PC-3 (cell line): ENCODE results near the gene SCARB1. TPM values are rescaled to one million over a fixed set of nuclear protein-coding genes. Genes with fewer than 3 reads are reported as not detected.
"Not testable (repeated sequence)": the region's sequence is repeated elsewhere in the genome, so short reads cannot be mapped to it uniquely, and the experiment has no call there.

Experiments
- ATAC-seq: fragments of 200-7000 bp; cut with Tn5 transposase; 2 replicates; pipeline ENCODE4 v1.9.1; 2020; ENCODE audit warnings: mild to moderate bottlenecking, moderate library complexity
- BruUV-seq: library from RNA; stranded (reverse); fragments of 400-500 nt; replicated peaks from 2 replicates; lab custom pipeline; 2021; lab: Mats Ljungman, UMichigan
- CTCF ChIA-PET: fragments of 300-600 bp; sonication (Branson Sonifier 250); formaldehyde crosslinking; loops from one replicate; lab custom pipeline; 2022; ENCODE audit warnings: antibody characterized with exemption; lab: Charles Lee
- POLR2A ChIA-PET: fragments of 300-600 bp; sonication (Branson Sonifier 250); formaldehyde crosslinking; loops from one replicate; lab custom pipeline; 2022; ENCODE audit warnings: antibody characterized with exemption; ENCODE audit not compliant: unreplicated experiment; lab: Charles Lee
- DNase-seq: peaks from one replicate; pipeline ENCODE4 v3.0.0-alpha.2; 2015
- H2AFZ ChIP-seq: fragments of 300-600 bp; sonication (generic); 2 replicates; pipeline ENCODE4 v1.6.0; 2016; ENCODE audit warnings: antibody characterized with exemption, low read length
- H3F3A ChIP-seq: fragments of 300-600 bp; sonication (generic); one replicate; pipeline ENCODE4 v1.6.0; 2017; ENCODE audit warnings: antibody characterized with exemption, low read length, control low read depth, mild to moderate bottlenecking; ENCODE audit not compliant: unreplicated experiment
- H3K27ac ChIP-seq: fragments of 300-600 bp; sonication (generic); 2 replicates; pipeline ENCODE4 v1.5.1; 2016; ENCODE audit warnings: mild to moderate bottlenecking, low read length
- H3K27me3 ChIP-seq: fragments of 300-600 bp; sonication (generic); 2 replicates; pipeline ENCODE4 v1.6.1; 2016; ENCODE audit warnings: low read length, mixed read lengths
- H3K36me3 ChIP-seq: fragments of 300-600 bp; sonication (generic); 2 replicates; pipeline ENCODE4 v1.6.1; 2016; ENCODE audit warnings: low read depth, mixed run types, low read length, mixed read lengths
- H3K4me1 ChIP-seq: fragments of 300-600 bp; sonication (generic); 2 replicates; pipeline ENCODE4 v1.5.1; 2016; ENCODE audit warnings: low read length; ENCODE audit not compliant: insufficient read depth
- H3K4me2 ChIP-seq: fragments of 300-600 bp; sonication (generic); 2 replicates; pipeline ENCODE4 v1.6.0; 2016; ENCODE audit warnings: low read length
- H3K4me3 ChIP-seq: fragments of 300-600 bp; sonication (generic); 2 replicates; pipeline ENCODE4 v1.5.1; 2016; ENCODE audit warnings: mild to moderate bottlenecking, low read length, mixed read lengths
- H3K79me2 ChIP-seq: fragments of 300-600 bp; sonication (generic); 2 replicates; pipeline ENCODE4 v1.6.1; 2017; ENCODE audit warnings: low read length, mixed read lengths
- H3K9ac ChIP-seq: fragments of 300-600 bp; sonication (generic); 2 replicates; pipeline ENCODE4 v1.6.0; 2016; ENCODE audit warnings: mild to moderate bottlenecking, low read length
- H3K9me2 ChIP-seq: fragments of 300-600 bp; sonication (generic); replicated peaks from 2 replicates; pipeline ENCODE4 v1.6.1; 2016; ENCODE audit warnings: mixed run types, low read length, mixed read lengths
- H3K9me3 ChIP-seq: fragments of 300-600 bp; sonication (generic); 2 replicates; pipeline ENCODE4 v1.6.1; 2016; ENCODE audit warnings: low read length, mixed read lengths
- H4K20me1 ChIP-seq: fragments of 300-600 bp; sonication (generic); 2 replicates; pipeline ENCODE4 v1.6.1; 2016; ENCODE audit warnings: low read length, mixed read lengths
- EZH2 ChIP-seq: fragments of 300-600 bp; sonication (generic); IDR thresholded peaks from one replicate; pipeline ENCODE4 v1.6.1; 2017; ENCODE audit warnings: antibody characterized with exemption, mild to moderate bottlenecking, low read length; ENCODE audit not compliant: unreplicated experiment
- EZH2phosphoT487 ChIP-seq: fragments of 300-600 bp; sonication (generic); IDR thresholded peaks from 2 replicates; pipeline ENCODE4 v1.6.1; 2018; ENCODE audit warnings: mild to moderate bottlenecking, antibody characterized with exemption, low read length, borderline replicate concordance
- intact Hi-C: fragments of 100-400 bp; cut with micrococcal nuclease; formaldehyde crosslinking; loops from 2 replicates; pipeline ENCODE4 v1.9.0; 2023
- total RNA-seq: library from RNA; depleted of rRNA; stranded (reverse); fragments of >200 nt; gene quantifications from 2 replicates; pipeline ENCODE4 v1.2.3, GENCODE V29; 2014
- TF ChIP-seq, protein P1 (sequence below): fragments of 300-600 bp; sonication (generic); conservative IDR thresholded peaks from 2 replicates; pipeline ENCODE4 v1.5.1; 2017; ENCODE audit warnings: antibody characterized with exemption, low read depth, mild to moderate bottlenecking, low read length

SCARB1 gene
- total RNA-seq, 1 experiment from 2014 or later, result 79.1 TPM

DNA sequence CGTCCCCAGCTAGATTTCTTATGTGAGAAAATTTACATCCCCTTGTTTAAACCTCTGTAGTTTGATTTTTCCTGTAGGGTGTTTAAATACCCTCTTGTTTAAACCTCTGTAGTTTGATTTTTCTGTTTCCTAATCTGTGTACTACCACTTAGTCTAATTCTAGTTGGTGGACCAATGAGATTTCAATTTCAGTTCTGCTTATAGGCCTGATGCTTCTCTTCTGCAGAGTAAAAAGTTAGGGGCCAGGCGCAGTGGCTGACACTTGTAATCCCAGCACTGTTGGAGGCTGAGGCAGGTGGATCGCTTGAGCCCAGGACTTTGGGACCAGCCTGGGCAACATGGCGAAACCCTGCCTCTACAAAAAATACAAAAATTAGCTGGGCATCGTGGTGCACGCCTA is 39.3 kb upstream of the SCARB1 start:
- intact Hi-C loops, result no loop called here
- CTCF ChIA-PET, result no interaction called here

DNA sequence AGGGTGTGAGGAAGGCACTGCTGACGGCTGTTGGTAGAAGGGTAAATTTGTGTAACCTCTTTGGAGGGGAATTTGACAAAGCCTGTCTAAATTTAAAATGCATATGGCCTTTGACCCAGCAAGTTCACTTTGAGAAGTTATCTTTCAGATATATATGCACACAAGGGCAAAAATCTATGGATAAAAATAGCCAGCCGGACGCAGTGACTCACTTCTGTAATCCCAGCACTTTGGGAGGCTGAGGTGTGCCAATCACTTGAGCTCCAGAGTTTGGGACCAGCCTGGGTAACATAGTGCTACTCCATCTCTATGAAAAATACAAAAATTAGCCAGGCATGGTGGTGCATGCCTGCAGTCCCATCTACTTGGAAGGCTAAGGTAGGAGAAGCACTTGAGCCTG is 37.3 kb upstream of the SCARB1 start:
- no peak overlapping the region for H3K4me2 ChIP-seq

More for the DNA sequence above, 39.3 kb upstream of the SCARB1 start:
- ATAC-seq (no peak), DNase-seq (no peak)
- Histone ChIP-seq H3F3A (peaks cover 3% of the 10 kb centered on the region), H3K9me3 (no peaks in the 10 kb centered on the region), H2AFZ (no peak overlapping the region), H3K36me3 (no peaks in the 10 kb centered on the region), H3K27ac (no peak overlapping the region), H3K4me3 (no peak overlapping the region), H3K4me2 (no peak overlapping the region), H4K20me1 (no peaks in the 10 kb centered on the region), H3K9ac (no peak overlapping the region), H3K79me2 (no peaks in the 10 kb centered on the region), H3K9me2 (no peaks in the 10 kb centered on the region), H3K27me3 (no peaks in the 10 kb centered on the region), H3K4me1 (peaks cover 14% of the 10 kb centered on the region)
- no TSS peak for BruUV-seq
- POLR2A ChIA-PET, result no interaction called here
- TF ChIP-seq EZH2phosphoT487 (no peak), EZH2 (no peak)
- TF ChIP-seq, protein P1, sequence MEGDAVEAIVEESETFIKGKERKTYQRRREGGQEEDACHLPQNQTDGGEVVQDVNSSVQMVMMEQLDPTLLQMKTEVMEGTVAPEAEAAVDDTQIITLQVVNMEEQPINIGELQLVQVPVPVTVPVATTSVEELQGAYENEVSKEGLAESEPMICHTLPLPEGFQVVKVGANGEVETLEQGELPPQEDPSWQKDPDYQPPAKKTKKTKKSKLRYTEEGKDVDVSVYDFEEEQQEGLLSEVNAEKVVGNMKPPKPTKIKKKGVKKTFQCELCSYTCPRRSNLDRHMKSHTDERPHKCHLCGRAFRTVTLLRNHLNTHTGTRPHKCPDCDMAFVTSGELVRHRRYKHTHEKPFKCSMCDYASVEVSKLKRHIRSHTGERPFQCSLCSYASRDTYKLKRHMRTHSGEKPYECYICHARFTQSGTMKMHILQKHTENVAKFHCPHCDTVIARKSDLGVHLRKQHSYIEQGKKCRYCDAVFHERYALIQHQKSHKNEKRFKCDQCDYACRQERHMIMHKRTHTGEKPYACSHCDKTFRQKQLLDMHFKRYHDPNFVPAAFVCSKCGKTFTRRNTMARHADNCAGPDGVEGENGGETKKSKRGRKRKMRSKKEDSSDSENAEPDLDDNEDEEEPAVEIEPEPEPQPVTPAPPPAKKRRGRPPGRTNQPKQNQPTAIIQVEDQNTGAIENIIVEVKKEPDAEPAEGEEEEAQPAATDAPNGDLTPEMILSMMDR, result no peak

DNA sequence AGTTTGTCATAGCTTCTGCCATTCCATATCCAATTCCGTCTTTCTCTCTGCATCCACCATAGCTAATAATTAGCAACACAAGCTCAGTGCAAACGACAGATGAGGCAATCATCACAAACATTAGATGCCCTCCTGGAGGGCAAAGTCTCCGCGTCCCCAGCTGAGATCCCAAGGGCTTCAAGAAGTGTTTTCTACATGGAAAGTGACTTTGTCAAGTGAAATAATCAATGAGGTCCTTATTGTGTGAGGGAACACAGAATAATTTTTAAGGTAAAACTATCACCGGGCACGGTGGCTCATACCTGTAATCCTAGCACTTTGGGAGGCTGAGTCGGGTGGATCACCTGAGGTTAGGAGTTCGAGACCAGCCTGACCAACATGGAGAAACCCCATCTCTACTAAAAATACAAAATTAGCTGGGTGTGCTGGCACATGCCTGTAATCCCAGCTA is 36.7 kb upstream of the SCARB1 start:
- H3K27ac ChIP-seq, intact Hi-C loops: not testable (repeated sequence)

More for the DNA sequence above, 37.3 kb upstream of the SCARB1 start:
- H3K9me3 ChIP-seq, result no peaks in the 10 kb centered on the region
- H4K20me1 ChIP-seq, result no peaks in the 10 kb centered on the region
- no peaks in the 10 kb centered on the region for H3F3A ChIP-seq
- POLR2A ChIA-PET, result no interaction called here
- no peaks in the 10 kb centered on the region for H3K27me3 ChIP-seq
- intact Hi-C loops, result no loop called here
- H3K27ac ChIP-seq, result no peak overlapping the region
- no peak overlapping the region for H2AFZ ChIP-seq
- no peak; the same call in 1 of the 2 replicates for ATAC-seq
- no peak for DNase-seq
- H3K79me2 ChIP-seq, result no peaks in the 10 kb centered on the region
- peaks cover 10% of the 10 kb centered on the region for H3K4me1 ChIP-seq
- H3K9ac ChIP-seq, result no peak overlapping the region
- CTCF ChIA-PET, result interaction anchor here (1.4 kb wide), 1 partner anchor 39 kb away, joined by 4 read pairs; no protein-coding TSS in a partner anchor
- BruUV-seq, result no TSS peak
- H3K36me3 ChIP-seq, result no peaks in the 10 kb centered on the region
- no peak overlapping the region for H3K4me3 ChIP-seq
- H3K9me2 ChIP-seq, result no peaks in the 10 kb centered on the region
- TF ChIP-seq EZH2 (no peak), EZH2phosphoT487 (no peak)
- TF ChIP-seq, protein P1, result no peak

More for the DNA sequence above, 36.7 kb upstream of the SCARB1 start:
- ATAC-seq, H3F3A ChIP-seq, H3K4me2 ChIP-seq, H3K27me3 ChIP-seq, H3K4me3 ChIP-seq, H3K79me2 ChIP-seq, H3K9me2 ChIP-seq, H3K36me3 ChIP-seq, H3K9ac ChIP-seq, CTCF ChIA-PET, H4K20me1 ChIP-seq, BruUV-seq, H3K9me3 ChIP-seq, H2AFZ ChIP-seq, POLR2A ChIA-PET, DNase-seq: not testable (repeated sequence)
- H3K4me1 ChIP-seq, result peaks cover 10% of the 10 kb centered on the region
